GM19351 (cell line): ENCODE measurements around the gene YTHDF1.

Experiments
- ATAC-seq: cut with Tn5 transposase; IDR thresholded peaks from one replicate; pipeline ENCODE4 v1.9.1; 2021; ENCODE audit warnings: mild to moderate bottlenecking, moderate library complexity; ENCODE audit not compliant: unreplicated experiment

YTHDF1 gene

DNA sequence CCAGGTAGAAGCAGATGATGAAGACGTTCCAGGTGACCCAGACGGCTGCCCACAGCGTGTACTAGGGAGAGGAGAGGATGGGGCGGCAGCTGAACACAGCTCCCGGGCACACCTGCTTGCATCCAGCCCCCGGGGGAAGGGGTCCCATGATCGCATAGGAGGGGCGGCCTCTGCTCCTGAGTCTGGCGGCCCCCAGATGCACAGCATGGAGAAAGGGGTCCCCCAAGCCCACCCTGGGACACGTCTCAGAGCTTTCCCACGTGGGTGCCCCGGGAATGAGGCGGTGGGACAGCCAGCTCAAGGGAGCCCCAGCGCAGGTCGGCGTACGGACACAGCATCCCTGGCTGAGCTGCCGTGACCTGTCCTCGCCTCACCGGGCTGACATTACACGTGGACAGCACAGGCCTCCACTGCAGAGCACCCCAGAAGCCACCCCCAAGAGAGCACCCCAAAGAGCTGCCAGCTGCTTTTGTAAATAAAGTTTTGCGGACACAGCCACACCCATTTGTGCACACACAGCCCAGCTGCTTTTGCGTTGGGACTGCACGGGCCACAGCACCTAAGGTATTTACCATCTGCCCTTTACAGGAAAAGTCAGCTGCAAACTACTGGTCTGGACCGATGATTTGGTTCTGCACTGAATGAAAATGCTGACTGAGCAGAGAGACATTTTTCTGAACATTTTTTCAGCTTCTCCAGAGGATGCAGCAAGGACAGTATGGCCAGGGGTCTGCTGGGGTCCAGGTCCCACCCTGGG is 33.1 kb upstream of the YTHDF1 start:
- no peak for ATAC-seq

DNA sequence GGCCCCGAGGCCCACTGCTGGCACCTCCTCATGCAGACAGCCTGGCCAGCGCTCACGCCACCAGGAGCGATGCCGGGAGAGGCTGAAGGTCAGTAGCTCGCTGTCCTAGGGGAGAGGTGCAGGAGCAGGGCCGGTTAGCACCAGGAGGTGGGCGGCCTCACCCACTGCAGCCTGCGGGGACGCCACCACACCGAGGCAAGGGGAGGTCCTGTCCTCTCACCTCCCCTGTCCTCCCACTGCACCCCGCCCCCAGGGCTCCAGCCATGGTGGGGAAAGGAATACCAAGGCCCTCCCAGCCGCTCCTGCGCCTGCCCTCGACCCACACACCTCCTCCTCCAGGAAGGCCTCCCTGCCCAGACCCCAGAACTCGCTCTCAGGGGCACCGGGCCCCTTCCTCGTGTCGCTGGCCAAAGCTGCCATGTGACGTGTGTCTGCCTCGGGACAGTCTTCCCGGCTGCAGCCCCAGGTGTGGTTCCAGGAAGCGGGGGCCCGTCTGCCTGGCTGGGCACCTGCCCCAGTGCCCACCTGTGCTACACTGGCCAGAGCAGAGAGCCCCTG is 31.8 kb upstream of the YTHDF1 start:
- no peak for ATAC-seq

DNA sequence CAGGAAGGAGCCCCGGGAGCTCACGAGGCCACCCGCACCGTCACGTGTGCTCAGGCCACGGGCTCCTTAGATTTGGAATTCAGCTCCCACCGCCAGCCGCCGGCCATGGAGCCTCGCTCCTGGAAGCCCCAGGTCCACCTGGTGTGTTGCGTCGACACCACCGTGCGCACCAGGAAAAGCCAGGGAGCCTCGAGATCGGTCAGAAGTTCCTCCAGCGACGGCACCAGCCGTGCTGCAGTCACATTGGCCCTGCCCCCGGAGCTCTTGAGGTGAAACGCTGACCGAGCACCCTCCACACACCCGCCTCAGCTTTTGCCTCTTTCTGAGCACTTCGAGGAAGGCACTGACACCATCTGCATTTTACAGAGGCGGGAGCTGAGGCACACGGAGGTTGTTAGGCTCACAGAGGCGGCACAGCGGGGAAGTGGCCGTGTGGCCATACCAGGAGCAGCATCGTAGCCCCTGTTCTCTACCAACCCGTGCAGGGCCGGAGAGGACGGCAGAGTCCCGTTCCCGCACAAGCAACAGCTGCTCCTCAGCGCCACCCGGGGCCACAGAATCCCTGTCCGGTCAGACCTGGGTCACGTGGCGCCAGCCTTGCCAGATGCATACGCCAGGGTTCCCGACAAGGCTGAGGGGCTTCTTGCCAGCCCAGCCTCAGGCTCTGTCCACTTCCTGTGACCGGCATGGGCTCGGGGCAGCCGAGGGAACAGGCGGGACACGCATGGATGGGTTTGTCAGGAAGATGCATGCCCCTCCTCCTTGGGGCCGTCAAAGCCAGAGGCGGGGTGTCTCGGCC is 30.8 kb upstream of the YTHDF1 start:
- no peak for ATAC-seq

DNA sequence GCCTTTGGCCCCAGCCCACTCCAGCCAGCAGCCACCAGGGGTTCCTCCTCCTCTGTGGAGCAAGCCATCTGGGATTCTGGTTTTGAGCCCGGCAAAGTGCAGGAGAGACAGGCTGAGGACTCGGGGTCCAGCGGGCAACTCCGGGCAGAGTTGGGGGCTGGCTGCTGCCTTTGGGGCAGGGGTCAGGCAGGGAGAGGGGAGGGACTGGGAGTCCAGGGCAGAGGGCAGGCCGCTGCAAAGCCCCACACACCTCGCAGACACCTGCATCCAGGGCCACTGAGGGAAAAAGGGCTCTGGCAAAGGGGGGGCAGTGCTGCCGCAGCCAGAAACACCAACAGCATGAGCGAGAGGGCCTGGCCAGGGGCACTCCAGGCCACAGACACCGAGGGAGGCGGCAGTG is 28.5 kb upstream of the YTHDF1 start:
- ATAC-seq = no peak

DNA sequence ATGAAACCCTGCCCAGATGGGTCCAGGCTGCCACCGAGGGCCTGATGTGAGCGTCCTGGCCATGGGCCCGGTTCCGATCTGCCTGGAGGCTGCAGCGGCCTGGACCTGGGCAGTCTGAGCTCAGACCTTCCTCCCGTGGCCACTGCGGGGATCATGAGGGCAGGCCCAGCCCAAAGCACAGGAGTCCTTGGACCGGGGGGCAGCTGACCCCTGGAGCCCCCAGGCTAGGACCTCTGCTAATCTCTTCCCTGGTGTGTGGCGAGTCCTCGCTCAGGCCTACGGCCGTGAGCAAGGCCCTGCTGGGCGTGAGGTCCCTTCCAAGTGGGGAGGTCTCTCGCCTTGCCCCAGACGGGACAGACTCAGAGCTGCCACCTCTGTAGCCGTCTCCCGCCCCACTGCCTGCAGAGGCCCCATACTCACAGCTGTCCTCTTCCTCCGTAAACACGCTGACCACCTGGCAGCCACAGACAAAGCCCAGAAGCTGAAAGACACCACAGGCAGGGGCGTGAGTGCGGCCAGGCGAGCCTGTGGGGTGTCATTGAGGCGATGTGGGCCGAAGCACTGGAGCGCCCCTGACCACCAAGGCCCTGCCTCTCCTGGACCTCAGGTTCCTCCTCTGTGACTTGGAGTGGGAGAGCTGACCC is 27.8 kb upstream of the YTHDF1 start:
- no peak for ATAC-seq

DNA sequence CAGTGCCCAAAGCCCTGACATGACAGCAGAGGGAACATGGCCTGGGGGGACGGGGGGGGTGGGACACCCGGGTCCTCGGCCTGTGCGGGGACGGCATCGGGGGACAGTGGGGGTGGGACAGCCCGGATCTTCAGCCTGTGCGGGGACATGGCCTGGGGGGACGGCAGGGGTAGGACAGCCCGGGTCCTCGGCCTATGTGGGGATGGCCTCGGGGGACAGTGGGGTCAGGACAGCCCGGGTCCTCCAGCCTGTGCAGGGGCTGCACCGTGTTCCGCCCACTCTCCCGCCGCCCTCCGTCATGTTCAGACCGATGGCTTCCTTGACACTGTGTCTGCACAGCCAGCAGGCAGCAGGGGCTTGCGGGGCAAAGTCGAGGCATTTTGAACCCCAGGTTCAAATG is 26.8 kb upstream of the YTHDF1 start:
- ATAC-seq = no peak

DNA sequence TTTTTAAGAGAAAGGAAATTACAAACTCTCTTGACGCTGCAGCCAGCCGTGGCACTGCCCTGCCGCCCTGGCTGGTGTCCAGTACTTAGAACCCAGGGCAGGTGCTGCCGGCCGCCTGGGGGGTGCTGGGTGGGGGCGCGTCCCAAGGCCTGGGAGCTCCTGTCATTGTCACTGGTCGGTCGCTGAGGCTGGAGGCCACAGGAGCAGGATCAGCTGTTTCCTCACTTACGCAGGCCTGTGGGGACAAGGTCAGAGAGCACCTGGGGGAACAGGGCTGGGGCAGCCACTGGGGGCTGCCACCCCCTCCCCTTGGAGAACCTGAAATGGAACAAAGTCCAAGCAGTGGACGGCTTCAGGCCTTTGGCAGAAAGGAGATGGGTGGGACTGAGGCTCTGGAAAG is 25.3 kb upstream of the YTHDF1 start:
- no peak for ATAC-seq

DNA sequence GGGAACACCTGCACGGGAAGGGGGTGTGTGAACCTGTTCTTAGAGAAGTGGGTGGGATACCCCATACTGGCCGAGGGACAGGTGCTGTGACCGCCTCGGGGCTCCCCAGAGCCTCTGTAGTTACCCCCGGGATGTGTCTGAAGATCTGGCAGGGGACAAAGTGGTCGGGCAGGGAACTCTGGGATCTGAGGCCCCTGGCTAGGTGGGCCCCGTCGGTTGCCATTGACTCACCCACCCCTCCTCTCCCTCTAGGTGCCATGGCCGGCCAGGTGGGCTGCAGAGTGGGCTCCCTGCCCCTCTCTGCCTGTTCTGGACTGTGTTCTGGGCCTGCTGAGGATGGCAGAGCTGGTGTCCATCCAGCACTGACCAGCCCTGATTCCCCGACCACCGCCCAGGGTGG is 24.1 kb upstream of the YTHDF1 start:
- no peak for ATAC-seq

DNA sequence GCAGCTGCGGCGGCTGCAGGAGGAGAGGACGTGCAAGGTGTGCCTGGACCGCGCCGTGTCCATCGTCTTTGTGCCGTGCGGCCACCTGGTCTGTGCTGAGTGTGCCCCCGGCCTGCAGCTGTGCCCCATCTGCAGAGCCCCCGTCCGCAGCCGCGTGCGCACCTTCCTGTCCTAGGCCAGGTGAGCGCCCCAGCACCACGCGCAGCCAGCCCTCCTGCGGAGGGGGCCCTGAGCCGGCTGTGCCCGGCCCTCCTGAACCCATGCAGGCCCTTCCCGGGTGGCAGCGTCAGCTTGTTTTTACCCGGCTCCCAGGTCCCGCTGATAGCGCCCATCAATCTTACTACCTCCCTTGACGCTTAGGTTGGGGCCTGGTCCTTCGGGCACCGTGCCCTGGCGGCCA is 23.5 kb upstream of the YTHDF1 start:
- ATAC-seq = no peak

DNA sequence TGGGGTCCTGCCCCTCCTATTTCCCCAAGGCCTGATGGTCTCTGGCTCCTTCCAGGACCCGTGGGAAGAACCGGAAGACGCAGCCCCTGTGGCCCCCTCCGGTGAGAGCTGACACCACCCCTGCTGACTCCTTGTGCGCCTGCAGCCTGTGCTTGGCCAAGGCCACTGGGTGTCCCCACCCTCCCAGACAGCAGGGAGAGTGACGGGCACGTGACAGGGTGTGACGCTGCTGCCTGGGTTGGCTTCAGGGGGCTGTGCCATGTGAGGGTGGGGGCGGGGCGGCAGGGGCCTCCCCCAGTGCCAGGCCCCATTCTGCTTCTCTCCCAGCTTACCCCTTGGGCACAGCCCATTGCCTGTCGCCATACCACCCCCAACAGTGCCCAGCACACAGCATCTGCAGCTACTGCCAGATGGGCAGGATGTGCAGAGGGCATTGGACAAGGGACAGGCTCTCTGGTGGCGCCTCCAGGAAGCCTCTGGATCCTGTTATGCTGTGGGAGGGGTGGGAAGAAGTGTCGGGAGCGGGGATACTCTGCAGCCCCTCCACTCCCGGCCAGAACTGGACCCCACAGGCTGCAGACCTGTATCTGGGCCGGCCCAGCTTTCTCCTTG is 22.7 kb upstream of the YTHDF1 start:
- ATAC-seq = no peak

DNA sequence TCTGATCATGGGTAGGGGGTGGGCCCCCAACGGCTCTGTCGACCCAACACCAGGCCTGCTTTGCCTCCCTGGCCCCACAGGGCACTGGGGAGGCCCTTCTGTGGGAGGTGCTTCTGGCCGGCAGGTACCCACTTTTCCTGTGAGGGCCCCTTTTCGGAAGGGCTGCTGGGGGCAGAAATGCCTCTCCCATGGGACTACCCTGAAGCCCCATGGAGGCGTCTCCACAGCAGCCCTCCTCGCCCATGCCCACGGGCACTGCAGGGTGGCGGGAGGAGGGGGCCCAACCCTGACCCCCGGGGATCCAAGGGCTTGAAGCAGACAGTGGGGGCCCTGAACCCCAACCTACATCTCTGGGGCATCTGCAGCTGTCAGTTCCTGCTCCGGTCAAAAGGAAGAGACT is 22.1 kb upstream of the YTHDF1 start:
- no peak for ATAC-seq

DNA sequence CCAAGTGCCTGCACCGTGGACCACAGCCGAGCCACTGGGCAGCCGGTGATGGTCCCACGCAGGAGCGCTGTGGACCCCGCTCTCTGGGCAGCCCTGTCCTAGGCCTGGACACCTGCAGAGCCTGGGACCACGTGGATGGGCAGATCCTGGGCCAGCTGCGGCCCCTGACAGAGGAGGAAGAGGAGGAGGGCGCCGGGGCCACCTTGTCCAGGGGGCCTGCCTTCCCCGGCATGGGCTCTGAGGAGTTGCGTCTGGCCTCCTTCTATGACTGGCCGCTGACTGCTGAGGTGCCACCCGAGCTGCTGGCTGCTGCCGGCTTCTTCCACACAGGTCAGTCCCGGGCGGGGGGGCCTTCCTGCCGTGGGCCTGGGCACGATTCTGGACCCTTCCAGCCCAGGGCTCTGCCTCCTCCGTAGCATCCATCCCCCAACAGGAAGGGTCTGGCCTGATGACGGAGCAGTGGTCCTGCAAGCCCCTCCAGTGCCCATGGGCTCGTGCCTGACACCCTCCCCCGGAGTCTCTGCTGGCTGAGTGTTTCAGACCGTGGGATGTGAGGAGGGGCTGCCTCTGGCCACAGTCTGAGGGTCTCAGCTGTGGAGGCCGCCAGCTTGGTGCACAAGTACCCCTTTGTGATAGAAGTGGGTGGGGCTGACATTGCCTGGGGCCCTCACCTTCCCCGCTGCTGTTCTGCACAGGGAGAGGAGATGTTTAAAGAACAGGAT is 20.3 kb upstream of the YTHDF1 start:
- no peak for ATAC-seq

DNA sequence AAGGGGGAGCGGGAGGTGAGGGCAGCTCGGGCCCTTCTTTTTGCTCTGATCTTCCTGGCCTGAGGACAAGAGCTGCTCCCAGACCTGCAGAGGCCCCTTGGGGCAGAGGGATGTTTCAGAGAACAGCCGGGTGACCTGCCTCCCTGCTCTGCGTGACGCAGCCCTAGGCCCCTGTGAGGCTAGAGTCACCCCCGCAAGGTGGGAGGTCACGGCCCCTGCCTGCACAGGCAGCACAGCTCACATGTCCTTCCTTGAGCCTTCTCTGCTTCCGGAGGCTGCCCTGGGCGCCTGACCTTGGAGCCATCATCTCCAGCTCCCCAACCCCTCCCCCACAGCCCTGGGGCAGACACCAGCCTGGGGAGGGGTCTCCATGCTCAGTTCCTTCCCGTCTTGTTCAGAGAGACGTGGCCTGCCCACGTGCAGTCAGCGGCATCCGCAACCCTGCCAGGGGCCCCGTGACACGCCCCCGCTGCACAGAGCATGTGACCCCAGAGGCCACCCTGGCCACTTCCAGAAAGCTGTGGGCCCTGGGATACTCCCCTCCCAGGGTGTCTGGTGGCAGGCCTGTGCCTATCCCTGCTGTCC is 19.6 kb upstream of the YTHDF1 start, which contains the start of gene BIRC7:
Gene BIRC7, plus strand, starts transcription at position 507 of the 585 bp plus-strand sequence. CDS start 192 bp downstream, outside the sequence.
- ATAC-seq = no peak

DNA sequence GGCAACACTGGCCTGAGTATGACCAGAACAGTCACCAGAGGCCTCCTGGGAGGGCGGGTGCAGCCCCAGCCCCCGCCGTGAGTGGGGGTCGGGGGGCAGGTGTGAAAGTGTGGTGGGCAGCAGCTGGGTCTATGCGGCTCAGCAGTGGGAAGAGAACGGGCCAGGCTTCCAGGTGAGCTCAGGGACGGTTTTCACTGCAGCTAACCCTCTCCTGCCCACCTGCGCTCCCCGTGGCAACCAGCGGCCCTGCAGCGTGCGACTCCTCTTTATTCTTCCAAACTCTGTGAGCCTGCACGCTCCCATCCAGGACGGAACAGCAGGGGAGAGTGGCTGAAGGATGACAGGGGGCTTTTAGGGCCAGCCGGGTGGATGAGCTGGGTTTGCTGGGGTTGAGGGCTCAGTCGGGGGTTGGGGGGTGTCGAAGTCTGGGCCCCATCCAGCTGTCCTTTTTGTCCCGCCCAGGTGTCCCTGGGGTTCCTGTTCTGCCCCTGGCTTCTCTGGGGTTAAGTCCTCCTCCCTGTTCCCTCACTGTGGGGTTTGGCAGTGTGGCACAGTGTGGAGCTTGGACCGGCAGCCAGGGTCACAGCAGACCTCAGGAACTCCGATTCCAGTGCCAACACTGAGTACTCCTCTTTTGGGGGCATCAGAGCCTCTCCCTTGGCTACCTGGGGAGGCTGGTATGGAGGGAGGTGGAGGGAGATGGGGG is 18.9 kb upstream of the YTHDF1 start:
- no peak for ATAC-seq

DNA sequence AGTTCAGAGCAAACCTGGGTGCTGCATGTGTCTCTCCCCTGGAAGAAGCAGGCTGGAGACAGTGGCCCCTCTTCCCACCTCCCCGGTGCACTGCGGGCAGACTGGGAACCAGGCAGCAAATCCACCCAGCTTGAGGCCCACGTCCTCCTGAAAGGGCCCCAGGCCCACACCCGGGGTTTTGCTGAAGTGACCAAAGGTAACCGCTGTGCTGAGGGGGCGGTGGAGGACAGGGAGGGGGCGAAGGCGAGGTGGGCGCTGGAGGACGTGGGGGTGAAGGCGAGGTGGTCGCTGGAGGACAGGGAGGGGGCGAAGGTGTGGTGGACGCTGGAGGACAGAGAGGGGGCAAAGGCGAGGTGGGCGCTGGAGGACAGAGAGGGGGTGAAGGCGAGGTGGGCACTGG is 18.0 kb upstream of the YTHDF1 start:
- ATAC-seq = no peak

DNA sequence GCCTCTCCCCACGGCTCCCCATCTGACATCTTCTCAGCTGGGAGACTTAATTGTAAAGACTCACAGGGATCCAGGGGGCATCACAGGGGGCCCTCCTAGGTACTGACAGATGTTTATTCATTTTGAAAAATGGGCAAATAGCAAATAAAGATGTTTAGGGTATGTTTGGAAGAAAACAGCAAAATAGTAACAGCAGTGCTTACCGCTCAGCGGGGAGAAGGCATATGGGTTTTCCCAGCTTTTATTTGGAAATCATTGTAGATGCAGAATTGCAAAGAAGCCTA is 17.1 kb upstream of the YTHDF1 start:
- ATAC-seq = no peak

DNA sequence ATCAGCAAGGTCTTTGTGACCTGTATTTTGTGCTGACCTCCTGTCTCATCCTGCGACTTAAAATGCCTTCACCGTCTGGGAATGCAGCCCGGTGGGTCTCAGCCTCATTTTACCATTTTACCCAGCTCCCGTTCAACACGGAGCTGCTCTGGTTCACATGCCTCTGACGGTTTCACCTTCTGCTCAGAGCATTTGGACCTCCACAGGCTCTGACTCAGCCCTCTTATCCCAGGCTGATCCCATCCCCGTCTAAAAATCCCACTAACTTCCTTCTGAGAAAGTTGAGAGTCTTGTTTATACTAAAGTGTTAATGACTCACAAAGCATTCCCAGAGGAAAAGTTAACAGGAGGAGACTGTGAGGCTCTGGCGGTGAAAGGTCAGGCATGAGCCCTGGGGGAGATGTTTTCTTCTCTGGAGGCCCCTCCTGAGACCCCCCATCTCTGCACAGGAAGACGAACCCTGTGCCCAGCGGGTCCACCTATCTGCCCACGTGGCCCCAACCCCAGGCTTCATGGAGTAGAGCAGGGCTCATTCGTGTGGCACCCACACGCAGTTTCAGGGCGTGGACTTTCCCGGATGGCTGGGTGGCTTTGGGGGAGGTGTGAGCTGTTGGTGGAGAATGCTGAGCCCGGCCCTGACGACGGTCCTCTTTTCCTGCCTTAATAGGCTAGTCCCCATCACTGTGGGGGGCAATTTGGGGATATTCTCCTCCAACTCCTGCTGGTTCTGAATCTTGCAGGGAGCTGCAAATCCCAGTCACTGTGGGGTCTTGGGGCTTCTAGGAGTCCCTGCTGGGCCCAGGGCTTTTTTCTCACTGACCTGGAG is 16.5 kb upstream of the YTHDF1 start:
- no peak for ATAC-seq

DNA sequence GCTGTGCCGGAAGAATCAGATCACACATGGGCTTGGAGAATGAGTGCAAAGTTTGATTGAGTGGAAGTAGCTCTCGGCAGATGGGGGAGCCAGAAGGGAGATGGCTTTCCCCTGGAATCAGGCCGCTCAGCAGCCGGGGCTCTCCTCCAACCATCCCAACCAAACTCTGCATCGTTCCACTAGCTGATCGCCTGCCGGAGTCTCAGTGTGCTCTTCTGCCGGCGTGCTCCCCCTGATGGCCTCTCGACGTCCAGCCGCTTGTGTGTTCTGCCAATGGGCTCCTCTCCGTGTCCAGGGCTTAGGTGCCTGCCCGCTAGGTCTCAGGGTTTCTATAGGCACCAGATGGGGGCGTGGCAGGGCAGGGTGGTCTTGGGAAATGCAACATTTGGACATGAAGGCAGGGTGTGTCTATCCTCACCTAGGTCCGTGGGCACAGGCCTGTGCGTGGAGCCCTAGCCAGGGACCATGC is 14.9 kb upstream of the YTHDF1 start:
- ATAC-seq = no peak

DNA sequence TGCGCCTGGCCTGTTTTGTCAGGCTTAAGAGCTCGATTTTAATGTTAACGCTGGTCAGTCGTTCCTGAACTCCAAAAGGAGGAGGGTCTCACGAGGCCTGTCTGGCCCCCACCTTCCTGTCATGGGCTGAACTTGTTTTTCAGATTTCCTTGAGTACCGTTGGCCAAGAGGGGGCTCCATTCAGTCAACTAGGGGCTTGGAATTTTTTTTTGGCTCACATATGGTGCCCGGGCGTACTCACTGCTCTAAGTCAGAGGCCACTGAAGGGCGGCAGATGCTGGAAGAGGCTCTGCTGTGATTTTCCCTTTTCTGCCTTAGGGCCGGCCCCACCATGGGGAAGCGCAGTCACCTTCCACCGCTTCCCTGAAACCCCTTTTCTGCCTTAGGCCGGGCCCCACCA is 12.9 kb upstream of the YTHDF1 start:
- no peak for ATAC-seq
